Anterior cingulate cortex (tissue), 58 donors: ENCODE data around the gene PKP4.

Source experiments
- DNase-seq, 58 donors: peaks; one replicate each; lab custom pipeline; 2025; lab: John Stamatoyannopoulos, UW

The PKP4 gene

GRCh38 chr2:158637357-158637756 is 180.6 kb downstream of the PKP4 start:
- peak in 1 of 58 donors; percentile 9 for DNase-seq

- no peak for DNase-seq
Measured at GRCh38 chr2:158644139-158644538, 187.4 kb downstream of the PKP4 start.

- no peak for DNase-seq
Measured at GRCh38 chr2:158645299-158645698, 188.5 kb downstream of the PKP4 start.

- DNase-seq, result no peak
Measured at GRCh38 chr2:158647436-158648231, 190.9 kb downstream of the PKP4 start.

- no peak for DNase-seq
Measured at GRCh38 chr2:158649846-158650245, 193.1 kb downstream of the PKP4 start.

GRCh38 chr2:158650646-158651357 is 194.1 kb downstream of the PKP4 start:
- no peak for DNase-seq

GRCh38 chr2:158651358-158652057 is 194.8 kb downstream of the PKP4 start:
- DNase-seq, result no peak

GRCh38 chr2:158655628-158656027 is 198.9 kb downstream of the PKP4 start:
- no peak for DNase-seq

- DNase-seq, result no peak
Measured at GRCh38 chr2:158656492-158657229, 199.9 kb downstream of the PKP4 start.

- no peak for DNase-seq
Measured at GRCh38 chr2:158658396-158658795, 201.6 kb downstream of the PKP4 start.

GRCh38 chr2:158659483-158659882 is 202.7 kb downstream of the PKP4 start:
- DNase-seq, result no peak

- DNase-seq, result no peak
Measured at GRCh38 chr2:158661231-158661630, 204.5 kb downstream of the PKP4 start.

- no peak for DNase-seq
Measured at GRCh38 chr2:158662421-158662820, 205.7 kb downstream of the PKP4 start.

- no peak for DNase-seq
Measured at GRCh38 chr2:158663796-158664195, 207.0 kb downstream of the PKP4 start.

GRCh38 chr2:158664987-158665386 is 208.2 kb downstream of the PKP4 start:
- DNase-seq, result peak in 20 of 58 donors; percentile 6 to 70 (median 19)

- DNase-seq, result peak in 6 of 58 donors; percentile 10 to 24 (median 22)
Measured at GRCh38 chr2:158665536-158666302, 209.0 kb downstream of the PKP4 start.

GRCh38 chr2:158666969-158667368 is 210.2 kb downstream of the PKP4 start:
- DNase-seq, result no peak

- no peak for DNase-seq
Measured at GRCh38 chr2:158667586-158667985, 210.8 kb downstream of the PKP4 start.

- DNase-seq, result peak in 1 of 58 donors; percentile 42
Measured at GRCh38 chr2:158668001-158668765, 211.4 kb downstream of the PKP4 start.
